Fibroblast of upper back skin (primary cell): ENCODE results near the gene PIGL.

ENCODE experiments used
- DNase-seq: peaks from one replicate; pipeline ENCODE4 v3.0.0-alpha.2; 2013

The PIGL gene

DNA sequence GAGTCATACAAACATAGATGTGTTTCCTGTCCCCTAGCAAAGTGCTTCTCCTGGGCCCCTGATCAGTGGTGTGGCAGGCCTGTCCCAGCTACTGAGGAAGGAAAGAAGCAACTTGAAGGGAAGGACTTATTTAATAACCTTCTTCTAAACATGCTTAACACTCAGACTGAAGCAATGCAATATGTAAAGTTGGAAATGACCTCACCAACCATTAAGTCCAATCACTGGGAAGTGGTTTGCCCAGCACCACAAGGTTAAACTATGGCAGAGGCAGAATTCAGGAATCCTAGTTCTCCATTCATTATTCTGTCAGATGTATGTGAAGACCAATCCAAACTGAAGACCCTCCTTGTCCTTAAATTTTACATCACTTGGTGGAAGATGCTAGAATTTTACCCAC lies 97.2 kb downstream of the PIGL start:
- no peak for DNase-seq

DNA sequence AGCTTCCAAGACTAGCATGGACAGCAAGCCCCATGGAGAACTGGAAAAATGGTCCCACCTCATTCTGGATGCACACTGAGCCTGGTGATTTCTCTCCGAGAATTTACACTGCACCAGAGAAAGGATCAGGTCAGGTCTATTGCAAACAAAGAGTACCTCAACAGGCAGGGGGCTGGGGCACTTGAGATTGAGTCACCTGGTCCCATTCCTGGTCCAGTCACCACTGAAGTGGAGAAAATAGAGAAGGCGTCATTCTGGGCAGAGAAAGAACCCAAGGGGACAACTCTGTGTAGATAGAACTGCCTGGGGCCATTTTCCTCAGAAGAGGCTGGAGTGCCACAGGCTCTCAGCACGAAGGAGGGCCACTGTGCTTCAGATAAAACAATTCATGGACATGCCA lies 97.8 kb downstream of the PIGL start:
- no peak for DNase-seq

DNA sequence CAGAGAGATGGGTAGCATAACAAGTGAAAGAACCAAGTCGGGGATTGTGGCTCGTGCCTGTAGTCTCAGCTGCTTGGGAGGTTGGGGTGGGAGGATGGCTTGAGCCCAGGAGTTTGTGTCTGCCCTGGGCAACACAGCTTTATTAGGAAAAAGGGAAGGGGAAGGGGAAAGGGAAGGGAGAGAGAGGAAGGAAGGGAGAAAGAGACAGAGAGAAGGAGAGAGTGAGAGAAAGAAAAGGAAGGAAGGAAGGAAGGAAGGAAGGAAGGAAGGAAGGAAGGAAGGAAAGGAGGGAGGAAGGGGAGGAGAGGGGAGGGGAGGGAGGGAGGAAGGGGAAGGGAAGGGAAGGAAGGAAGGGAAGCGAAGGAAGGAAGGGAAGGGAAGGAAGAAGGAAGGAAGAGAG lies 103.0 kb downstream of the PIGL start:
- DNase-seq: no peak

DNA sequence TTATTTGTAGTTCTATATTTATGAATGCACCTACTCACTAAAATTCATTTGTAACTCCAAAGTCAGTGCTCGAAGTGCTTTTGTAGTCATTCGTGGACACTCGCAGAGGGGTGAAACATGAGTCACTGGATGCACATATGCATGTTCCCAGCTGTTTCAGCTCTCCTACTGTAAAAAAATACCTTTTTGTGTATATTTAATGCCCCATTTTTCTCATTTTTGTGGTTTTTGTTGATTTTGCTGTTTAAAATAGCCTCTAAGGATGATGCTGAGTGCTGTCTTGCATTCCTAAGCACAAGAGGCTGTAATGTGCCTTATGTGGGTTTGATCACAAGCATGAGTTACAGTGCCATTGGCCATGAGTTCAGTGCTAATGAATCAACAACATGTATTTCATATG lies 105.6 kb downstream of the PIGL start:
- peak; percentile 79 for DNase-seq

- no peak for DNase-seq
Measured at GRCh38 chr17:16325964-16326363, 109.0 kb downstream of the PIGL start.

DNA sequence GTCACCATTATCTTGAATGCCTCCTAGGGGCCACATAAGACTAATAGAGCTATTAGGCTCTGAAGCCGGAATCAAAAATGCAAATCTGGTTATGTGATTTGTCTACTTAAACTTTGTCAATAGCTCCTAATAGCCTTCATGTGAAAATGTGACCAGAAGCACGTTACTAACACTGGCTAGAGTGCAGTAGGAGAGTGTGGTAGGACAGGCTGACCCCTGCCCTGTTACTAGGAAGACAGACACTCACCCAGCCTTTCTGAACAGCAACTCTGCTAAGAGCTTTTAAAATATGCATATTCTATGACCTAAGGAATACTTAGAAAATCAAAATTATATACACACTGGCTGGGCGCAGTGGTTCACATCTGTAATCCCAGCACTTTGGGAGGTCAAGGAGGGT lies 110.0 kb downstream of the PIGL start:
- DNase-seq: no peak

DNA sequence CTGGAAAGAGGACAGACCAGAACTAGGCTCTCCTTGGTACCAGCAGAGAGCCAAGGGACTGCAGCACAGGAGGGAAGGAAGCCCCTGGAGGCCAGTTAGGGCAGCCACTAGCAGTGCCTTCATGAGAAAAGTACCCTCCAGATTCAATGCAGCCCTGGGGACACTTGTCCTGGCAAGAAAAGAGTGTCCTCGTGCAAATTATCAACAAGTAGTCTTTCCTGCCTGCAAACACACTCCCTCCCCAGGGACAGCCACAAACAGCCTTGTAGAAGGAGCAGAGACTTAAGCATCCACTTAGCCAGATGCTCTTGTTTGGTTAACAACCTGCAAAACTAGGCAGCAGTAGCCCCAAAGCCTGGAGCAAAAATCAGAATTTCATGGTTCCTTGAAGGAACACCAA lies 112.0 kb downstream of the PIGL start:
- DNase-seq: no peak

GRCh38 chr17:16329519-16330271 lies 112.7 kb downstream of the PIGL start:
- DNase-seq: peak; percentile 36

- no peak for DNase-seq
Measured at GRCh38 chr17:16338391-16338790, 121.4 kb downstream of the PIGL start.

- DNase-seq: no peak
Measured at GRCh38 chr17:16339402-16339801, 122.4 kb downstream of the PIGL start.

DNA sequence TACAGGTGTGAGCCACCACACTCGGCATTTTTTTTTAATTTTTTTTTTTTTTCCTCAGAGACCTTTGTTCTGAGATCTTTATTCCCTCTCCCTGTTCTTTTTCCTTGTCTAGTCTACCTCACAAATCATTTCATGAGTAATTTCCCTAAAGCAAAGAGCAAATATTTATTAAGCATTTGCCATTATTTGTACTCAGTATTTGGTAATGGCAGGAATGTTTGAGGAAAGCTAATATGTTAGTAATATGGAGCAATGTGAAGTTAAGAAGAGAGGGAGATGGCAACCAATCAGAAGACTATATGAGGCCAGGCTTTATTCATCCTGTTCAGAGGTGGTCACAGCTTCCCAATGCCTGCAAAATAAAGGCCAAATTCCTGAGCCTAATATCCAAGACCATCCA lies 122.9 kb downstream of the PIGL start:
- DNase-seq: no peak

DNA sequence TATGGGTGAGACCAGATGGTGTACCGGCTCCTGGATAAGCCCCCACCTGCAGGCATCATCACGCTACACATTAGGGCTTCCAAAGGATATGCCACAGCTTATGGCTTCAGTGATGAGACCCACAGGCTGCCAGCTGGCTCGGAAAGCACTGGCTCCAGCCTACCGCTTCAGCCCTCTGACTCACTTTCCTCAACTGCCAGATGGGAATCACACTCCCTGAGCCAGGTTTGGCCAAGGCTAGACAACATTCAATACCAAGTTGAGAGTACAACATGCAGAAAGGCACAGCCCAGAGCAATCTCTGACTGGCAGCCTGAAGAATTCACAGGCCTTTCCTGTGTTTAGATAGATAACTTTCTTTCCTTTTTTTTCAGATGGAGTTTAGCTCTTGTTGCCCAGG lies 126.0 kb downstream of the PIGL start:
- DNase-seq: no peak

DNA sequence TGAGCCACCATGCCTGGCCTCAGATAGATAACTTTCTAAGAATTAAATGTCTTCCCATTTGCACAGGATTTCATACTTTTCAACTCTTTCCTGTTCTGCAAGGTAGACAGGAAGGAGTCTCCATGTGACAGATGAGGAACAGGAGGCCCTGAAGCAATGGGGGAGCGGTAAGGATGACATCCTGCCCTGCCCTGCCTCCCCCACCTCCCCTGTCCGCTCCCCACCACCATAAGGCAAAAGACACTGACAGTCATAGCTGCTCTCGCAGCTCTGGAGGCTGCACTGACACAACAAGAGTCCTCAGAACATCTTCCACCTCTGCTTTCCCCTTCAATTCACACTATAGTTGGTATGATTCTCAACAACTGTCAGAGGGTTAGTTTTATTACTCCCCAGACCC lies 126.6 kb downstream of the PIGL start:
- DNase-seq: no peak

GRCh38 chr17:16345565-16345964 lies 128.6 kb downstream of the PIGL start:
- DNase-seq: no peak

- no peak for DNase-seq
Measured at GRCh38 chr17:16346721-16347271, 129.8 kb downstream of the PIGL start.

- no peak for DNase-seq
Measured at GRCh38 chr17:16348586-16348985, 131.6 kb downstream of the PIGL start.

DNA sequence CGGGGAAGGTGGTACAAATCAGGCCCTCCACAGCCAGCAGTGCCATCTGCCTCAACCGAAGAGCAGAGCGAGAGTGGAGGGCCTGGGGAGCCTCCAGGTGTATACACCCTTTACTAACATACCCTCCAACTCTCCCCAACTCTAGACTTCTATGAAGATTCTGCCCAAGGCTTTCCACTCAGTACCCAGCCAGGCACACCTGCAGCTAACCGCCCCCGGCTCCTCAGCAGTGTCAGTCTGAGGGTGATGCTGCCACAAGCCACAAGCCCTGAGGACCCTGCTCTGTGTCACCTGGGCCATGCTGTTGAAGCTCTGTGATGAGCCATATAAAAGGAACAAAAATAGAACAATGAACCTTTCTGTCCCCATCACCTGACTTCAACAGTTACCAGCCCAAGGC lies 132.4 kb downstream of the PIGL start:
- DNase-seq: no peak

DNA sequence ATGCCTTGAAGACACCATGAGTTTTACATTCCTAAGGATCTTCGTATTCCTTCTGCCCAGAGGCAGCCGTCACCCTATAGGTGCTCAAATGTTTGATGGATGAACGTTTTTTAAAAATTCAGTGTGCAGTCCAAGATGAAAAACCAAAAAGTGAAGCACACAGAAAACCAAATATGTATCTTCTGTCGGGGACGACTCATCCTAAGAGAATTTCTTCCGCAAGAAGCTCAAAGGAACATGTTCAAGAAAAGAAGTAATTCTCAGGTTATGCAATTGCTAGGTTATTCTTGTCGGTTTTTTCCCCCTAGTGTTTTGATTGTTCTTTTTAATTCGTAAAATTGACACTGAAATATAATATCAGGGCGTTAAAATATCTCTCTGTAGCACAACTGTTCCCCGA lies 134.8 kb downstream of the PIGL start:
- peak; percentile 78 for DNase-seq

DNA sequence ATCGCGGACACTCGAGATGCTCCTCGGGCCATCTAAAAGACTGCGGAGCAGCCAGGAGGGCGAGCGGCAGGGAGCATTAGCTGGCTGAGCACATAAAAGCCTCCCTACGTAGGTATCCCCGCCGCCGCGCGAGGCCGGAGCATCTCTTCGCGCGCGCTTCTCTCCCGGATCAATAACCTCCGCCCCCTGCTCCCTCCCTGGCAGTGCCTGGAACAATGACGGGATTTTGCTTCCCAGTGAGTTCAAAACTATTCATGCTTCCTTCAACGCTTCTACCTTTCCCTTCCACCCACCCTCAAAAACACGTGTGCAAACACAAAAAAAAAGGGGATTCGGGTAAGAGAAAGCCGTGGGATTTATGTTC lies 135.3 kb downstream of the PIGL start:
- DNase-seq: peak; percentile 44

DNA sequence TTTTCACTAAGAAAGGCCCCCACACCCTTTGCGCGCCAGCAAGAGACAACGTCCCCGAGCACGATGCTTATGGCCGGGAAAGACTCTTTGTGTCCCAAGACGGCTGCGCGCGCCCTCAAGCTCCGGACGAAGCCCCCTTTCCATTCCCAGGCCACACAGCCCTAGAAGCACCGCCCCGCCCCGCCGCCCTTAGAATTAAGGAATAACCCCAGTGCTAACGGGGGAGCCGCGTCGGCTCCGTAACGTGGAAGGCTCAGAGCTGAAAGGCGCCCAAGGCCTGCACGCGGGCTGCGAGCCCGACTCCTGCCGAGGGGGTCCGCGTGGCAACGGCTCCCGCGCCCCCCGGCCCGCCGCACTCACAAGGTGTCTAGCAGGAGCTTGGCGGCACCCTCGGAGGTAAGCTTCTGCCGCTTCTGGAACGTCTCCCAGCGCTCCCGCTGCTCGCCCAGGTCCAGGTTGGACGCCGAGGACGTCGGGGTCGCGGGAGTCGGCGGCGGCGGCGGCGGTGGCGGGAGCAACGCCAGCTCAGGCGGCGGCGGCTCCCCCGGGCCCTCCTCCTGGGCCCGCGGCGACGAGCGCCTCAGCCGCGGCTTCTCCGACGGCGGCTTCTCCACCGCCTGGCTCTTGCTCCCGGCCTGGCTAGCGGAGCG lies 135.8 kb downstream of the PIGL start:
- peak; percentile 23 for DNase-seq

DNA sequence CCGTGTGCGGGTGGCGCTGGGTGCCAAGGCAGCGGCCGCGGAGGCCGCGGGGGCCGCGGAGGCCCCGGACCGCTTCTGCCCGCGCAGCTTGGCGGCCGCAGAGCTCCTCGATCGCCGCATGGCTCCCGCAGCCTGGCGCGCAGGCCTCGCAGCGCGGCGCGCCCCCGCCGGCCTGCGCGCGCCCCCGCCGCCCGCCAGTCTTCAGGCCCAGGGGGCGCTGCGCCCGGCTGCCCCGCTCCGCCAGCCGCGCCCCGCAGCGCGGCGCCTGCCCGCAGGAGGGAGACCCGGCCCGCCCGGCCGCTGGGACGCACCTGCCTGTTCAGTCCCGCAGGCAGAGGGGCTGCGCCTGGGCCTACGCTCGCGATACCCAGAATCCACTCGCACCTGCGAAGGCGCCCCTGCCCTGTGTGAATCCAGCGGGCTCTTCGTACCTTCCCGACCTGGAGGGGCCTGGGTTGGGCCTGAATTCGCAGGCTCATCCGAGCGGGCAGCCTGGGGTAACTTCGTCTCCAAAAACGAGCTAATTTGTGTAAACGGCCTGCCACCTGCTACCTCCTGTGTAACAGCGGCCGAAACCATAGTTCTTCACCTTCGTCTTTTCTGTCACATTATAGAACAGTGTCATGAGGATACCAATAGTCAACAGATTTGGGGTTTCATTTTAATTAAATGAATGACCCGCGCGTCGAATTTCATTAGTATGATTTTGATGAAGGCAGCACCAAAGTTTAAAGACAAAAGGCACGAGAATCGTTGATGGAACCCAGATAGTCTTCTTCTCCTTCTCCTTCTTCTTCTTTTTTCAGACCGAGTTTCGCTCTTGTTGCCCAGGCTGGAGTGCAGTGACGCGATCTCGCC lies 136.5 kb downstream of the PIGL start, which contains the start of gene CENPV:
CENPV (minus strand) TSS at position 153 of the 858 bp plus-strand sequence; CDS start at position 120, 33 bp downstream.
- DNase-seq: peak; percentile 34

DNA sequence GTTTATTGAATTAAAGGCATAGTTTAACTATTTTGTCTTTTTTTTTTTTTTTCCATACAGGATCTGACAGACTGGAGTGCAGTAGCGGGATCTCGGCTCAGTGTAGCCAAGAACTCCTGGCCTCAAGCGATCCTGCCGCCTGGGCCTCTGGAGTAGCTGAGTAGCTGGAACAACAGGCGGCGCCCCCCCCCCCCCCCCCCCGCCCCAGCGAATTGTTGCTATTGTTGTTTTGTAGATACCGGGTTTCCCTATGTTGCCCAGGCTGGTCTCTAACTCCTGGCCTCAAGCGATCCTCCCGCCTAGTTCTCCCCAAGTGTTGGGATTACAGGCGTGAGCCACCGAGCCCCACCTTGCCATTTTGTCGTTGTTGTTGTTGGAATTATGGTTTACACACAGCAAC lies 137.6 kb downstream of the PIGL start:
- DNase-seq: no peak

DNA sequence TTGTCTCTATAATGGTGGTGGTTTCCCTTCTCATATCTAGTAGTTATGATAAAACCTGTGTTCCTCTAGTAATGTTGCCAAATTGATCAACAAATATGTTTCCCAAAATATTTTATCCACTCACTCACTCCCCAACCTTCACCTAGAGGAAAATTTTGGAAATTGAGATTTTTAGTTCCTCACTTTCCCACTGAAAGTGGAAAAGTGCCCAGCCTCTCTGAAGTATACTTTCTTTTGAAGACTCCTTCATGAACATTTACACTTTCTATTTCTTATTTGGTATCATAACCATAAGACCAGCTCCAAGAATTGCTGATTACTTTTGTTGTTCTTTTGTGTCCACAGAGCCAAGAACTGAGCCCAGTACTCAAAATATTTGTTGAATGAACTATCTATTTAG lies 141.4 kb downstream of the PIGL start:
- no peak for DNase-seq

DNA sequence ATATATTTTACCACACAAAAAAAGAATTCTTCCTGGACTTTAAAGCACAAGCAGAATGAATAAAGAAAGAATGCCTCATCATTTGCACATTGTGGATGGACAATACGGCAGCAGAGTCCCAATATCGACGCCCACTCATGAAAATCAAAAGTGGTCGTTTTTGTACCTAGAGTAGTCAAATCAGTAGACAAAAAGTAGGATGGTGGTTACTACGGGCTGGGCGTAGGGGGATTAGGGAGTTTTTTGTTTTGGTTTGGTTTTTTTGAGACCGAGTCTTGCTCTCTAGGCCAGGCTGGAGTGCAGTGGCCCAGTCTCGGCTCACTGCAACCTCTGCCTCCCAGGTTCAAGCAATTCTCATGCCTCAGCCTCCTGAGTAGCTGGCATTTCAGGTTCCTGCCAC lies 144.9 kb downstream of the PIGL start:
- DNase-seq: no peak
